Panc1 (cell line): Measurements from ENCODE around the gene KLHL26. TPM values are rescaled to one million over a fixed set of nuclear protein-coding genes. Genes with fewer than 3 reads are reported as not detected.
A peak's percentile ranks its signal among the peaks of the same experiment; 100 is the strongest.
"Not testable (repeated sequence)": the region's sequence is repeated elsewhere in the genome, so short reads cannot be mapped to it uniquely, and the experiment has no call there.

ENCODE experiments used
- ATAC-seq: fragments of 200-7000 bp; cut with Tn5 transposase; 2 replicates; pipeline ENCODE4 v1.9.1; 2020; ENCODE audit warnings: mild to moderate bottlenecking, moderate library complexity
- BruUV-seq: library from RNA; stranded (reverse); fragments of 400-500 nt; replicated peaks from 2 replicates; lab custom pipeline; 2021; lab: Mats Ljungman, UMichigan
- CTCF ChIA-PET: fragments of 300-600 bp; sonication (Branson Sonifier 250); formaldehyde crosslinking; loops from one replicate; lab custom pipeline; 2022; ENCODE audit warnings: antibody characterized with exemption; lab: Charles Lee
- POLR2A ChIA-PET: fragments of 300-600 bp; sonication (Branson Sonifier 250); formaldehyde crosslinking; loops from one replicate; lab custom pipeline; 2022; ENCODE audit warnings: antibody characterized with exemption; lab: Charles Lee
- DNase-seq: peaks from one replicate; pipeline ENCODE4 v3.0.0-alpha.2; 2010; ENCODE audit warnings: low read depth, low spot score
- H3K27ac ChIP-seq: 2 replicates; pipeline ENCODE4 v1.5.1; 2011; ENCODE audit warnings: mild to moderate bottlenecking, low read length, inconsistent platforms
- H3K27me3 ChIP-seq: fragments of 200-500 bp; sonication (Bioruptor generic); 2 replicates; pipeline ENCODE4 v1.6.0; 2014; ENCODE audit warnings: low read length, inconsistent platforms; ENCODE audit not compliant: control insufficient read depth, insufficient read depth
- H3K36me3 ChIP-seq: fragments of 200-500 bp; sonication (Bioruptor generic); 2 replicates; pipeline ENCODE4 v1.5.1; 2014; ENCODE audit warnings: inconsistent platforms, mild to moderate bottlenecking, low read length, moderate library complexity; ENCODE audit not compliant: control insufficient read depth, insufficient read depth
- H3K4me1 ChIP-seq: 2 replicates; pipeline ENCODE4 v1.5.1; 2011; ENCODE audit warnings: inconsistent platforms, mild to moderate bottlenecking, low read length, moderate library complexity; ENCODE audit not compliant: control insufficient read depth, insufficient read depth
- H3K4me3 ChIP-seq, 2 experiments: 2 replicates each; pipeline ENCODE4 v1.5.1; 2011 to 2012; ENCODE audit warnings: low read depth in 2 of 2, low read length in 2 of 2, mild to moderate bottlenecking in 2 of 2, inconsistent platforms in 1 of 2, moderate library complexity in 1 of 2
- H3K9me3 ChIP-seq: fragments of 200-500 bp; sonication (Bioruptor generic); 2 replicates; pipeline ENCODE4 v1.5.1; 2014; ENCODE audit warnings: low read depth, mild to moderate bottlenecking, inconsistent platforms, low read length, moderate library complexity; ENCODE audit not compliant: control insufficient read depth, insufficient read depth
- POLR2AphosphoS5 ChIP-seq: IDR thresholded peaks from 2 replicates; pipeline ENCODE4 v1.6.1; 2012; ENCODE audit warnings: mild to moderate bottlenecking, low read depth, low read length, moderate library complexity
- TCF7L2 ChIP-seq: IDR thresholded peaks from 2 replicates; pipeline ENCODE4 v1.6.1; 2011; ENCODE audit warnings: mild to moderate bottlenecking, low read depth, low read length, inconsistent platforms
- in situ Hi-C: cut with HindIII; loops from 2 replicates; pipeline ENCODE4 v1.10.0; 2016; ENCODE audit warnings: low sequenced_read_pairs, low pct_unique_long_range_greater_than_20kb
- intact Hi-C: fragments of 100-400 bp; cut with micrococcal nuclease; formaldehyde crosslinking; loops from one replicate; pipeline ENCODE4 v1.10.0; 2022; ENCODE audit not compliant: unreplicated experiment
- total RNA-seq: library from RNA; stranded (reverse); gene quantifications from one replicate; pipeline ENCODE4 v1.2.1, GENCODE V29; 2021; ENCODE audit not compliant: unreplicated experiment
- TF ChIP-seq, protein P1 (sequence below): fragments of 450-650 bp; IDR thresholded peaks from 2 replicates; pipeline ENCODE4 v1.5.1; 2017; ENCODE audit warnings: mild to moderate bottlenecking
- TF ChIP-seq, protein P2 (sequence below), 2 experiments: IDR thresholded peaks; 2 replicates each; pipeline ENCODE4 v1.6.1; 2011 to 2012; ENCODE audit warnings: low read depth in 2 of 2, control low read depth in 1 of 2, low read length in 1 of 2, mild to moderate bottlenecking in 1 of 2, moderate library complexity in 1 of 2; ENCODE audit not compliant: insufficient read depth in 1 of 2

Gene KLHL26
- total RNA-seq, 1 experiment from 2014 or later = 4.4 TPM

DNA sequence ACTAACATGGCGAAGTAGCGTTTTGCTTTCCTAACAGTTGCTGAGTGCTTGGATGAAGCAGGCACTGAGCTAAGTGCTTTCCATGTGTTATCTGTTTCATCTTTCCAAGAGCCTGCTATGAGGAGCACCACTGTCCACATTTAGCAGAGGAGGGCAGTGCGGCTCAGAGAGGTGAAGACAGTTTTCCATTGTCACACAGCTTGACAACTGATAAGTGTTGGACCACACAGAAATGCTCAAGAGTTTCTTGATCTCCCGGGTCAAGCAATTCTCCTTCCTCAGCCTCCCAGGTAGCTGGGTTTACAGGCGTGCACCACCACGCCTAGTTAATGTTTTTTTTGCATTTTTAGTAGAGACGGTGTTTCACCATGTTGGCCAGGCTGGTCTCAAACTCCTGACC lies 39.9 kb downstream of the KLHL26 start:
- POLR2A ChIA-PET = no interaction called here
- Histone ChIP-seq H3K36me3 (no peaks in the 10 kb centered on the region), H3K4me3 (no peak overlapping the region), H3K4me1 (peaks cover 12% of the 10 kb centered on the region), H3K9me3 (no peaks in the 10 kb centered on the region), H3K27ac (peak overlapping the region; percentile 17; the same call in 1 of the 2 replicates), H3K27me3 (no peaks in the 10 kb centered on the region)
- intact Hi-C loops (loop anchor here (10.0 kb wide), 1 partner anchor 82 kb away; no protein-coding TSS in a partner anchor), in situ Hi-C loops (no loop called here)
- BruUV-seq = no TSS peak
- no peak for ATAC-seq
- CTCF ChIA-PET = interaction anchor here (1.6 kb wide), 1 partner anchor 83 kb away, joined by 4 read pairs; no protein-coding TSS in a partner anchor
- DNase-seq = no peak
- TF ChIP-seq, protein P1, sequence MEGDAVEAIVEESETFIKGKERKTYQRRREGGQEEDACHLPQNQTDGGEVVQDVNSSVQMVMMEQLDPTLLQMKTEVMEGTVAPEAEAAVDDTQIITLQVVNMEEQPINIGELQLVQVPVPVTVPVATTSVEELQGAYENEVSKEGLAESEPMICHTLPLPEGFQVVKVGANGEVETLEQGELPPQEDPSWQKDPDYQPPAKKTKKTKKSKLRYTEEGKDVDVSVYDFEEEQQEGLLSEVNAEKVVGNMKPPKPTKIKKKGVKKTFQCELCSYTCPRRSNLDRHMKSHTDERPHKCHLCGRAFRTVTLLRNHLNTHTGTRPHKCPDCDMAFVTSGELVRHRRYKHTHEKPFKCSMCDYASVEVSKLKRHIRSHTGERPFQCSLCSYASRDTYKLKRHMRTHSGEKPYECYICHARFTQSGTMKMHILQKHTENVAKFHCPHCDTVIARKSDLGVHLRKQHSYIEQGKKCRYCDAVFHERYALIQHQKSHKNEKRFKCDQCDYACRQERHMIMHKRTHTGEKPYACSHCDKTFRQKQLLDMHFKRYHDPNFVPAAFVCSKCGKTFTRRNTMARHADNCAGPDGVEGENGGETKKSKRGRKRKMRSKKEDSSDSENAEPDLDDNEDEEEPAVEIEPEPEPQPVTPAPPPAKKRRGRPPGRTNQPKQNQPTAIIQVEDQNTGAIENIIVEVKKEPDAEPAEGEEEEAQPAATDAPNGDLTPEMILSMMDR = no peak
- no peak for TF ChIP-seq POLR2AphosphoS5
- TF ChIP-seq TCF7L2 = no peak

DNA sequence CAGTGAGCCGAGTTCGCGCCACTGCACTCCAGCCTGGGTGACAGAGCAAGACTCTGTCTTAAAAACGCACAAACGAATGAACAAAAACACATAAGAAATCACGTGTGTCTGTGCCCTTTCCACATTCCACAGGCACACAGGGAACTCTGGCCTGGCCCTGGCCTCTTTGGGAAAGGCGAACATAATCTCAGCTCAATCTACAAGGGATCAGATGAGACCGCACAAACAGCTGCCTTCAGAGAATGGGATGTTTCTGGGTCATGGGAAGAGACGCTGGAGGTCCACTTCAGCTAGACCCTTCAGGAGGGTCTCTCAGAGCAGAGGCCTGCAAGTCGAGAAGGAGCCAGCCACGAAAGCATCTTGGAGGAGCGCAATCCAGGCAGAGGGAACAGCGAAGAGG lies 40.3 kb downstream of the KLHL26 start:
- no peak overlapping the region for H3K4me3 ChIP-seq
- H3K27me3 ChIP-seq = no peaks in the 10 kb centered on the region
- peak overlapping the region; percentile 7; the same call in 1 of the 2 replicates for H3K27ac ChIP-seq
- CTCF ChIA-PET = interaction anchor here (1.6 kb wide), 1 partner anchor 83 kb away, joined by 4 read pairs; no protein-coding TSS in a partner anchor
- peaks cover 12% of the 10 kb centered on the region for H3K4me1 ChIP-seq
- ATAC-seq (no peak), DNase-seq (no peak)
- TF ChIP-seq, protein P2, sequence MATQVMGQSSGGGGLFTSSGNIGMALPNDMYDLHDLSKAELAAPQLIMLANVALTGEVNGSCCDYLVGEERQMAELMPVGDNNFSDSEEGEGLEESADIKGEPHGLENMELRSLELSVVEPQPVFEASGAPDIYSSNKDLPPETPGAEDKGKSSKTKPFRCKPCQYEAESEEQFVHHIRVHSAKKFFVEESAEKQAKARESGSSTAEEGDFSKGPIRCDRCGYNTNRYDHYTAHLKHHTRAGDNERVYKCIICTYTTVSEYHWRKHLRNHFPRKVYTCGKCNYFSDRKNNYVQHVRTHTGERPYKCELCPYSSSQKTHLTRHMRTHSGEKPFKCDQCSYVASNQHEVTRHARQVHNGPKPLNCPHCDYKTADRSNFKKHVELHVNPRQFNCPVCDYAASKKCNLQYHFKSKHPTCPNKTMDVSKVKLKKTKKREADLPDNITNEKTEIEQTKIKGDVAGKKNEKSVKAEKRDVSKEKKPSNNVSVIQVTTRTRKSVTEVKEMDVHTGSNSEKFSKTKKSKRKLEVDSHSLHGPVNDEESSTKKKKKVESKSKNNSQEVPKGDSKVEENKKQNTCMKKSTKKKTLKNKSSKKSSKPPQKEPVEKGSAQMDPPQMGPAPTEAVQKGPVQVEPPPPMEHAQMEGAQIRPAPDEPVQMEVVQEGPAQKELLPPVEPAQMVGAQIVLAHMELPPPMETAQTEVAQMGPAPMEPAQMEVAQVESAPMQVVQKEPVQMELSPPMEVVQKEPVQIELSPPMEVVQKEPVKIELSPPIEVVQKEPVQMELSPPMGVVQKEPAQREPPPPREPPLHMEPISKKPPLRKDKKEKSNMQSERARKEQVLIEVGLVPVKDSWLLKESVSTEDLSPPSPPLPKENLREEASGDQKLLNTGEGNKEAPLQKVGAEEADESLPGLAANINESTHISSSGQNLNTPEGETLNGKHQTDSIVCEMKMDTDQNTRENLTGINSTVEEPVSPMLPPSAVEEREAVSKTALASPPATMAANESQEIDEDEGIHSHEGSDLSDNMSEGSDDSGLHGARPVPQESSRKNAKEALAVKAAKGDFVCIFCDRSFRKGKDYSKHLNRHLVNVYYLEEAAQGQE (IDR thresholded peaks at IDR 0.05; ENCODE audit: insufficient read depth in 1 of 2, low read depth in 2 of 2, low read length in 1 of 2) = no peak
- POLR2A ChIA-PET = interaction anchor here (0.6 kb wide), 1 partner anchor 8 kb away, joined by 5 read pairs; no protein-coding TSS in a partner anchor
- no peaks in the 10 kb centered on the region for H3K9me3 ChIP-seq
- H3K36me3 ChIP-seq = no peaks in the 10 kb centered on the region
- BruUV-seq = no TSS peak
- intact Hi-C loops = loop anchor here (10.0 kb wide), 1 partner anchor 82 kb away; no protein-coding TSS in a partner anchor
- in situ Hi-C loops = no loop called here

DNA sequence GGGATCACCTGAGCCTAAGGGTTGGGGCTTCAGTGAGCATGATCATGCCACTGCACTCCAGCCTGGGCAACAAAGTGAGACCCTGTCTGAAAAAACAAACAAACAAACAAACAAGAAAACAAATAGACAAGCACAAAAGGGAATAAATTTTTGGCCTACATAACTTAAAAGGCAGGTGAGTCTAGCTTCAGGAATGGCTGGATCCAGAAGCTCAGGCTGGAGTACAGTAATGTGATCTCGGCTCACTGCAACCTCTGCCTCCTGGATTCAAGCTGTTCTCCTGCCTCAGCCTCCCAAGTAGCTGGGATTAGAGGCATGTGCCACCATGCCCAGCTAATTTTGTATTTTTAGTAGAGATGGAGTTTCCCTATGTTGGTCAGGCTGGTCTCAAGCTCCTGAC lies 43.3 kb downstream of the KLHL26 start:
- CTCF ChIA-PET = interaction anchor here (0.6 kb wide), 1 partner anchor 146 kb away, joined by 5 read pairs; no protein-coding TSS in a partner anchor
- ATAC-seq, H3K27ac ChIP-seq, H3K27me3 ChIP-seq, intact Hi-C loops, in situ Hi-C loops, POLR2A ChIA-PET, H3K9me3 ChIP-seq, H3K36me3 ChIP-seq, DNase-seq, BruUV-seq, H3K4me3 ChIP-seq: not testable (repeated sequence)
- peaks cover 17% of the 10 kb centered on the region for H3K4me1 ChIP-seq
